ENCODE data around the gene YWHAG.

Gene YWHAG

GRCh38 chr7:76356823-76357222 is 2.0 kb downstream of the YWHAG start:
- H3K9ac ChIP-seq, result no peak overlapping the region
- no peaks in the 10 kb centered on the region for H3K9me3 ChIP-seq (ENCODE audit: control insufficient read depth, low read length)
- H2AFZ ChIP-seq, result no peak overlapping the region
- no peaks in the 10 kb centered on the region for H3K27me3 ChIP-seq (ENCODE audit: control insufficient read depth, insufficient read depth, low read length)
- no peak overlapping the region for H3K27ac ChIP-seq
- H3K4me2 ChIP-seq (ENCODE audit: low read length), result peak overlapping the region; percentile 74
- no peaks in the 10 kb centered on the region for H3K36me3 ChIP-seq (ENCODE audit: control insufficient read depth, insufficient read depth, low read length)
- H3K4me3 ChIP-seq (ENCODE audit: low read depth, low read length), result peak overlapping the region; percentile 82
- TF ChIP-seq CTCF (IDR thresholded peaks at IDR 0.05), result no peak
- H3K4me1 ChIP-seq, result no peaks in the 10 kb centered on the region
- peaks cover 45% of the 10 kb centered on the region for H3K79me2 ChIP-seq

GRCh38 chr7:76356115-76356514 is 2.7 kb downstream of the YWHAG start:
- H3K4me3 ChIP-seq (ENCODE audit: low read depth, low read length), result no peak overlapping the region
- H3K79me2 ChIP-seq, result peaks cover 52% of the 10 kb centered on the region

GRCh38 chr7:76354981-76355730 is 3.6 kb downstream of the YWHAG start:
- Histone ChIP-seq H3K4me1 (no peaks in the 10 kb centered on the region), H3K79me2 (peaks cover 60% of the 10 kb centered on the region), H3K4me2 (ENCODE audit: low read length) (no peak overlapping the region), H3K36me3 (ENCODE audit: control insufficient read depth, insufficient read depth, low read length) (no peaks in the 10 kb centered on the region), H3K9ac (no peak overlapping the region), H3K4me3 (ENCODE audit: low read depth, low read length) (no peak overlapping the region), H3K9me3 (ENCODE audit: control insufficient read depth, low read length) (no peaks in the 10 kb centered on the region), H2AFZ (no peak overlapping the region), H3K27ac (no peak overlapping the region), H3K27me3 (ENCODE audit: control insufficient read depth, insufficient read depth, low read length) (no peaks in the 10 kb centered on the region)
- no peak for TF ChIP-seq CTCF (IDR thresholded peaks at IDR 0.05)

More at GRCh38 chr7:76356115-76356514, 2.7 kb downstream of the YWHAG start:
- no peaks in the 10 kb centered on the region for H3K9me3 ChIP-seq (ENCODE audit: control insufficient read depth, low read length)
- H3K27me3 ChIP-seq (ENCODE audit: control insufficient read depth, insufficient read depth, low read length), result no peaks in the 10 kb centered on the region
- H3K4me2 ChIP-seq (ENCODE audit: low read length), result no peak overlapping the region
- H3K27ac ChIP-seq, result no peak overlapping the region
- no peak overlapping the region for H2AFZ ChIP-seq
- no peaks in the 10 kb centered on the region for H3K4me1 ChIP-seq
- TF ChIP-seq CTCF (IDR thresholded peaks at IDR 0.05), result no peak
- H3K9ac ChIP-seq, result no peak overlapping the region
- no peaks in the 10 kb centered on the region for H3K36me3 ChIP-seq (ENCODE audit: control insufficient read depth, insufficient read depth, low read length)

- Histone ChIP-seq H3K36me3 (ENCODE audit: control insufficient read depth, insufficient read depth, low read length) (no peaks in the 10 kb centered on the region), H3K9ac (no peak overlapping the region), H3K4me1 (no peaks in the 10 kb centered on the region), H3K27me3 (ENCODE audit: control insufficient read depth, insufficient read depth, low read length) (no peaks in the 10 kb centered on the region), H2AFZ (no peak overlapping the region), H3K4me2 (ENCODE audit: low read length) (no peak overlapping the region), H3K9me3 (ENCODE audit: control insufficient read depth, low read length) (no peaks in the 10 kb centered on the region), H3K4me3 (ENCODE audit: low read depth, low read length) (no peak overlapping the region), H3K79me2 (peaks cover 67% of the 10 kb centered on the region), H3K27ac (no peak overlapping the region)
- TF ChIP-seq CTCF (IDR thresholded peaks at IDR 0.05), result no peak
Observed at GRCh38 chr7:76354516-76354915, 4.3 kb downstream of the YWHAG start.

- Histone ChIP-seq H3K9ac (no peak overlapping the region), H3K79me2 (peaks cover 70% of the 10 kb centered on the region), H3K4me1 (no peaks in the 10 kb centered on the region), H2AFZ (no peak overlapping the region), H3K4me2 (ENCODE audit: low read length) (no peak overlapping the region), H3K36me3 (ENCODE audit: control insufficient read depth, insufficient read depth, low read length) (no peaks in the 10 kb centered on the region), H3K9me3 (ENCODE audit: control insufficient read depth, low read length) (no peaks in the 10 kb centered on the region), H3K27ac (no peak overlapping the region), H3K4me3 (ENCODE audit: low read depth, low read length) (no peak overlapping the region), H3K27me3 (ENCODE audit: control insufficient read depth, insufficient read depth, low read length) (no peaks in the 10 kb centered on the region)
- TF ChIP-seq CTCF (IDR thresholded peaks at IDR 0.05), result no peak
Observed at GRCh38 chr7:76353744-76354143, 5.0 kb downstream of the YWHAG start.
